ENCODE measurements around the gene SPSB2.

SPSB2 gene

DNA sequence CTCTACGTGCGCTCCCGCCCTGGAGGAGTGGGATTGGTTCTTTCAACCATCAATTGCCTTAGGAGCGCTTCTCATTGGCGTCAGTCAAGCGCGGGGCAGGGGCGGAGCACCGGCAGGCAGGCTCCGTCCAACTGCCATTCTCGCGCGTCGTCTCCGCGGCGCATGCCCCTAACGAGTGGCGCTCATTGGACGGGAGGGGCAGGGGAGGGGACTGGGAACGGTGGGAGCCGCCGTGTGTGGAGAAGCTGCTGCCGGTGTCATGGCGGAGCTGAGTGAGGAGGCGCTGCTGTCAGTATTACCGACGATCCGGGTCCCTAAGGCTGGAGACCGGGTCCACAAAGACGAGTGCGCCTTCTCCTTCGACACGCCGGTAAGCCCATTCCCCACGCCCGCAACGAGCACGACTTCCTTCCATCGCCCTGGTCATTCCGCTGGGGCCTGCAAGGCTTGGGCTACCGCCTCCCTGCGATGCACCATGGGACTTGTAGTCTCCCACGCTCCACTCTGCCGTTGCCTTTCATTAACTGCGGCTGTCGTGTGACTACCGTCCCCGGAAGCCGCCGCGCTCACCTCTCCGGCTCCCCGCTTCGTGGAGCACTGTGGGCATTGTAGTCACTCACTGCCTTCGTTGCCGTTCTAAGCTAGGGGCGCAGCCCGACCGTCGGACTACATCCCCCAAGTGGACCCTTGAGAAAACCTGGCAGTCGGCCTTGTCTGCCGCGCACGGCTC lies 21.0 kb downstream of the SPSB2 start, which contains the start of gene USP5:
USP5 (plus strand) TSS at position 230 of the 730 bp plus-strand sequence; CDS start at position 260, 30 bp downstream.
- no peaks in the 10 kb centered on the region for H3K9me3 ChIP-seq (ENCODE audit: low read depth, low read length)
- H3K4me3 ChIP-seq = peak within 1 kb of the TSS; percentile 82
- H3K9ac ChIP-seq (ENCODE audit: insufficient read length) = peak within 1 kb of the TSS; percentile 86
- H3K27ac ChIP-seq = peak within 1 kb of the TSS; percentile 92
- H3K36me3 ChIP-seq (ENCODE audit: insufficient read depth, low read length) = peaks cover 50% of the 10 kb centered on the region
- peak; percentile 69; the same call in 1 of the 2 replicates for TF ChIP-seq POLR2AphosphoS5 (IDR thresholded peaks at IDR 0.05; ENCODE audit: borderline replicate concordance, low read depth, low read length)
- no peak for TF ChIP-seq EZH2 (IDR thresholded peaks at IDR 0.05)
- TF ChIP-seq FOXP2 (optimal IDR thresholded peaks at IDR 0.05; ENCODE audit: control extremely low read depth, extremely low read length, insufficient read depth) = no peak
- DNase-seq (ENCODE audit: low read depth, low spot score) = peak; percentile 97

DNA sequence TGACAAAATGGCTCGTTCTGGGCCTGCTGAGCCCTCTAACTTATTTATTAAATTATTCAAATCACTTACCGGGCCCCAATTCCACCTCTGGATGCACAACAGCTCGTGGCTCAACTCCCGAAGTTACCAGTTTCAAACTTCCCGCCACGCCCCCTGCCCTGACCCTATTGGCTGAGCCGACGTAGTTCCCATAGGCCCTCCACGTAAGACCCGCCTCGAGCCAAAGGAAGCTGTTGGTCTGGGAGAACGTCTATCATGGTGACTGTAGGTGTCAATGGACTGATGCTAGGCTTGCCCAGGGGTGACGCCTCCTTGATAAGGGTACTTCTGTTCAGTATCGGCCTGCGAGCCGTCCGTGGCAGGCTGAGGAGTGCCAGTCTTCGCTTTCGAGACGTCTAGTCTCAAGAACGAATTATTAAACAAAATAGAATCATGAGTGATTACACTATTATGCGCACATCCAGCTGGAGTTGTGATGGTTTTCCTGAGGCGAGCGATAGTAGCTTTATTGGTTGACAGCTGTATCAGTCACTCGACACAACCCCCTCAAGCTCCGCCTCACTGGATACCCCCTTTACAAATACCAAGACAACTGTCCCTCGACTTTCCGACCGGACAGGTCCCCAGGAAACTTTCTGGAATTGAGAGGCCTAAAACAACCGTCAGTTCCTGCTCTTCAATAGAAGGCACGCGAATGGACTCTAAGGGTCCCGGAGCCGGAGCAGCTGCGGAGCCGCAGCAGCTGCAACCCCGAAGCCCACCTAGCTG lies 21.8 kb downstream of the SPSB2 start, which contains the start of gene CDCA3:
CDCA3 (minus strand) TSS at position 134 of the 768 bp plus-strand sequence. CDS start 334 bp downstream, outside the sequence.
- Histone ChIP-seq H3K4me3 (peak within 1 kb of the TSS; percentile 82), H3K9ac (ENCODE audit: insufficient read length) (peak within 1 kb of the TSS; percentile 86), H3K27ac (peak within 1 kb of the TSS; percentile 92), H3K36me3 (ENCODE audit: insufficient read depth, low read length) (peaks cover 49% of the 10 kb centered on the region), H3K9me3 (ENCODE audit: low read depth, low read length) (no peaks in the 10 kb centered on the region)
- DNase-seq (ENCODE audit: low read depth, low spot score) = peak; percentile 97
- TF ChIP-seq POLR2AphosphoS5 (IDR thresholded peaks at IDR 0.05; ENCODE audit: borderline replicate concordance, low read depth, low read length) (peak; percentile 76; the same call in 1 of the 2 replicates), EZH2 (IDR thresholded peaks at IDR 0.05) (no peak), FOXP2 (optimal IDR thresholded peaks at IDR 0.05; ENCODE audit: control extremely low read depth, extremely low read length, insufficient read depth) (peak; percentile 53)

DNA sequence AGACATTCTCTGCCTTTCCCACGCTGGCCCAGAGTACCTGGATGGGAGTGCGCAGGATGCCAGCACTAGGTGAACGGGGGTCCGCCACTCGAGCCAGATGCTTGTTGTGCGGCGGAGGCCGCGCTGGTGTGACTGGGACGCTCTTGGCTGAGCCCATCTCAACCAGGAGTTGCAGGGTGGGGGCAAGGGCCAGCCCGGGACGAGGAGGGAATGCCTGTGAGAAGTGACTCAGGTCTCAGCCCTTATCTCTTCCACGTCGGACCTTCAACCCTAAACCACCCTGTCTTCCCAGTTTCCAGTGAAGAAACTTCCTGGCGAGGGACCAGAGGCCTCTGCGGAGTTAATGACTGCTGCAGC lies 22.3 kb downstream of the SPSB2 start:
- Histone ChIP-seq H3K4me3 (peak overlapping the region; percentile 82), H3K36me3 (ENCODE audit: insufficient read depth, low read length) (peaks cover 44% of the 10 kb centered on the region), H3K27ac (no peak overlapping the region), H3K9ac (ENCODE audit: insufficient read length) (peak overlapping the region; percentile 77), H3K9me3 (ENCODE audit: low read depth, low read length) (no peaks in the 10 kb centered on the region)
- TF ChIP-seq EZH2 (IDR thresholded peaks at IDR 0.05) = no peak
- TF ChIP-seq FOXP2 (optimal IDR thresholded peaks at IDR 0.05; ENCODE audit: control extremely low read depth, extremely low read length, insufficient read depth) = no peak
- no peak for TF ChIP-seq POLR2AphosphoS5 (IDR thresholded peaks at IDR 0.05; ENCODE audit: borderline replicate concordance, low read depth, low read length)
- DNase-seq (ENCODE audit: low read depth, low spot score) = no peak

DNA sequence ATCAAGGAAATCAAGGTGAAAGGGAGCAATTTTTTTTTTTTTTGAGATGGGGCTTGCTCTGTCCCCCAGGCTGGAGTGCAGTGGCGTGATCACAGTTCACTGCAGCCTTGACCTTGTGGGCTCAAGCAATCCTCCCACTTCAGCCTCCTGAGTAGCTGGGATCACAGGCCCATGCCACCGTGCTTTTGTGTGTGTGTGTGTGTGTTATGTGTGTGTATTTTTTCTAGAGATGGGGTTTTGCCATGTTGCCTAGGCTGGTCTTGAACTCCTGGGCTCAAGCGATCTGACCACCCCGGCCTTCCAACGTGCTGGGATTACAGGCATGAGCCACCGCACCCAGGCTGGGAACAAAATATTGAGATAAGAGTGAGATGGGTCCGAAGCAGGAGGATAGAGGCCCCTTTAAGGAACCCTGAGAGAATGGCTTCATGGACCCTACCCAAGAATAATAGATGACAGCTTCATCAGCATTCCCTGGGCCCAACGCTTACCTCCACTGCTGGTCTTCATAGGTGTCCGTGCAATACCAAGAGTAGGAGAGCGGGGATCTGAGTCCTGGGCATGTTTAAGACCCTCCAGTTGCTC lies 23.0 kb downstream of the SPSB2 start:
- peak overlapping the region; percentile 77 for H3K9ac ChIP-seq (ENCODE audit: insufficient read length)
- no peak overlapping the region for H3K27ac ChIP-seq
- TF ChIP-seq FOXP2 (optimal IDR thresholded peaks at IDR 0.05; ENCODE audit: control extremely low read depth, extremely low read length, insufficient read depth) (no peak), EZH2 (IDR thresholded peaks at IDR 0.05) (no peak), POLR2AphosphoS5 (IDR thresholded peaks at IDR 0.05; ENCODE audit: borderline replicate concordance, low read depth, low read length) (no peak)
- H3K36me3 ChIP-seq (ENCODE audit: insufficient read depth, low read length) = peaks cover 37% of the 10 kb centered on the region
- peak overlapping the region; percentile 82 for H3K4me3 ChIP-seq
- DNase-seq (ENCODE audit: low read depth, low spot score) = no peak
- no peaks in the 10 kb centered on the region for H3K9me3 ChIP-seq (ENCODE audit: low read depth, low read length)

DNA sequence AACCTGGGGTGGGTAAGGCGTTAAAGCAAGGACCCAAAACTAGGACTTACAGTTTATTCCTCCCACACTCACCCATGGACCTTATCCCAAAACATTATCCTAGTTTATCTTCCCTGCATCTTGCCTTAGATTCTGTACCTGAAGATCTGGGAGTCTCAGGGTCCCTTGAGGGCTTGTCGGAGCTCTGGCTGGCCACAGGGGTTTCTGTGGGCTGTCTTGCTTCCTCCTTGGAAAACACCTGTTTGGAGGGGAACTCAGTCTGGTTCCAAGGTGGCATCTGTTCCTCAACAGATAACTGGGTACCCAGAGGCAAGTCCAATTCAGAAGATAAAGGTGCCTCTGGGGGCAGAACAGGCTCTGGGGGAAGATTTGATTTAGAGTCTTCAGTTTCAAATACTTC lies 23.7 kb downstream of the SPSB2 start:
- Histone ChIP-seq H3K9me3 (ENCODE audit: low read depth, low read length) (no peaks in the 10 kb centered on the region), H3K27ac (no peak overlapping the region), H3K4me3 (peak overlapping the region; percentile 82), H3K36me3 (ENCODE audit: insufficient read depth, low read length) (peaks cover 36% of the 10 kb centered on the region), H3K9ac (ENCODE audit: insufficient read length) (peak overlapping the region; percentile 77)
- TF ChIP-seq EZH2 (IDR thresholded peaks at IDR 0.05) = no peak
- no peak for TF ChIP-seq POLR2AphosphoS5 (IDR thresholded peaks at IDR 0.05; ENCODE audit: borderline replicate concordance, low read depth, low read length)
- no peak for TF ChIP-seq FOXP2 (optimal IDR thresholded peaks at IDR 0.05; ENCODE audit: control extremely low read depth, extremely low read length, insufficient read depth)
- no peak for DNase-seq (ENCODE audit: low read depth, low spot score)

DNA sequence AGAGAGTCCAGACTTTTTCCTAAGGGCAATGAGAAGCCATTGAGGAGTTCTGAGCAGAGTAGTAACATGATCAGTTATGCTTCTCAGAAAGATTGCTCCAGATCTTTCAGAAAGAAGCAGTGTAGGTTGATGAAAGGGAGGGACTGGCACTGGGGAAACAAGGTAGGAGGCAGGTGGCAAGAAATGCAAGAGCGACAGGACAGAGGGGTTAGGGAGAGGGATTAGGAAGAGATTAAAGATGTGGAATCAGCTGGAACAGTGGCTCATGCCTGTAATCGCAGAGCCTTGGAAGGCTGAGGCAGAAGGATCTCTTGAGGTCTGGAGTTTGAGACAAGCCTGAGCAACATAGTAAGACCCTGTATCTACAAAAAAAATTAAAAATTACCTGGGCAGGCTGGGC lies 25.4 kb downstream of the SPSB2 start:
- H3K9ac ChIP-seq (ENCODE audit: insufficient read length) = no peak overlapping the region
- no peak for DNase-seq (ENCODE audit: low read depth, low spot score)
- no peak overlapping the region for H3K4me3 ChIP-seq
- H3K36me3 ChIP-seq (ENCODE audit: insufficient read depth, low read length) = peaks cover 36% of the 10 kb centered on the region
- H3K27ac ChIP-seq = no peak overlapping the region
- no peak for TF ChIP-seq POLR2AphosphoS5 (IDR thresholded peaks at IDR 0.05; ENCODE audit: borderline replicate concordance, low read depth, low read length)
- TF ChIP-seq FOXP2 (optimal IDR thresholded peaks at IDR 0.05; ENCODE audit: control extremely low read depth, extremely low read length, insufficient read depth) = no peak
- TF ChIP-seq EZH2 (IDR thresholded peaks at IDR 0.05) = no peak
- H3K9me3 ChIP-seq (ENCODE audit: low read depth, low read length) = no peaks in the 10 kb centered on the region

DNA sequence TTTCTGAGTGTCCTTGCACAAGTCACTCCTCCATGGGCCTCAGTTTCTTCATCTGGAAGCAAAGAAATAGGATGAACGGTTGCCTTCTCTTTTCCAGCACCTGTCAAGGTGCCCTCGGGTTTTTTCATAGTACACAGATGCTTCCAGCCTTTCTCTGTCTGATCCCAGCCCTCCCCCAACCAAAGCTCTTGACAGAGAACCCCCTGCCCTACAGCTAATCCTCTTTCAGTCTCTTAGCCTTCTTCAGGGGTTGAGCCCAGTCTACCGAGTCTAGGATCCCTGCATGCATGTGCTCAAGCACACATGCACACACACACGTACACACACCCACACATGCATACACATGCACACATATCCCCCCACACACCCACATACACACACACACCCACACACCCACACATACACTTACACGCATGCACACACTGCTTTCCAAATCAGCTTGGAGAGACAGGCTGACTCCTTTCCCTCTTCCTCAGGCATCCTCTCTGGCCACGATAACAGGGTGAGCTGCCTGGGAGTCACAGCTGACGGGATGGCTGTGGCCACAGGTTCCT lies 26.7 kb downstream of the SPSB2 start:
- H3K4me3 ChIP-seq = no peak overlapping the region
- H3K36me3 ChIP-seq (ENCODE audit: insufficient read depth, low read length) = peaks cover 36% of the 10 kb centered on the region
- DNase-seq (ENCODE audit: low read depth, low spot score) = no peak
- TF ChIP-seq FOXP2 (optimal IDR thresholded peaks at IDR 0.05; ENCODE audit: control extremely low read depth, extremely low read length, insufficient read depth) = no peak
- H3K9ac ChIP-seq (ENCODE audit: insufficient read length) = no peak overlapping the region
- H3K9me3 ChIP-seq (ENCODE audit: low read depth, low read length) = no peaks in the 10 kb centered on the region
- H3K27ac ChIP-seq = no peak overlapping the region

DNA sequence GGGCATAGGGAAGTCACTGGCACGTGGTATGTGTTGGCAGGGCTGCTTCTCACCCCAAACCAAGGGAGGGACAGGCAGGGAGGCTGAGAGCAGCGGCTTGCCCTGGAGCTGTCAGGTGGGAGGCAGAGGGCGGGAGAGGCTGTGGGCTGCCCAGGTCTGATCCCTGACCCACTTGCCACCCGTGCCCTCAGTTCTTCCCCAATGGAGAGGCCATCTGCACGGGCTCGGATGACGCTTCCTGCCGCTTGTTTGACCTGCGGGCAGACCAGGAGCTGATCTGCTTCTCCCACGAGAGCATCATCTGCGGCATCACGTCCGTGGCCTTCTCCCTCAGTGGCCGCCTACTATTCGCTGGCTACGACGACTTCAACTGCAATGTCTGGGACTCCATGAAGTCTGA lies 27.7 kb downstream of the SPSB2 start:
- Histone ChIP-seq H3K9ac (ENCODE audit: insufficient read length) (no peak overlapping the region), H3K9me3 (ENCODE audit: low read depth, low read length) (no peaks in the 10 kb centered on the region), H3K36me3 (ENCODE audit: insufficient read depth, low read length) (peaks cover 36% of the 10 kb centered on the region), H3K4me3 (no peak overlapping the region), H3K27ac (no peak overlapping the region)
- no peak for TF ChIP-seq EZH2 (IDR thresholded peaks at IDR 0.05)
- no peak for TF ChIP-seq POLR2AphosphoS5 (IDR thresholded peaks at IDR 0.05; ENCODE audit: borderline replicate concordance, low read depth, low read length)
- TF ChIP-seq FOXP2 (optimal IDR thresholded peaks at IDR 0.05; ENCODE audit: control extremely low read depth, extremely low read length, insufficient read depth) = no peak
- no peak for DNase-seq (ENCODE audit: low read depth, low spot score)
